HCT116 (cell line): Measurements from ENCODE around the gene PDE4D. TPM values are rescaled to one million over a fixed set of nuclear protein-coding genes. Genes with fewer than 3 reads are reported as not detected.

Experiments
- ATAC-seq: fragments of 200-7000 bp; cut with Tn5 transposase; 2 replicates; pipeline ENCODE4 v1.9.1; 2020; ENCODE audit warnings: mild to moderate bottlenecking, moderate library complexity
- BruUV-seq: library from RNA; stranded (reverse); fragments of 400-500 nt; replicated peaks from 2 replicates; lab custom pipeline; 2021; lab: Mats Ljungman, UMichigan
- CTCF ChIA-PET: fragments of 300-600 bp; sonication (Branson Sonifier 250); formaldehyde crosslinking; loops from one replicate; lab custom pipeline; 2021; ENCODE audit warnings: antibody characterized with exemption; lab: Charles Lee
- POLR2A ChIA-PET: fragments of 300-600, 350-600 bp; sonication (Branson Sonifier 250); formaldehyde crosslinking; loops from one replicate; lab custom pipeline; 2021; ENCODE audit warnings: antibody characterized with exemption; lab: Charles Lee
- RAD21 ChIA-PET, 2 experiments: fragments of 300-600 bp; sonication (Branson Sonifier 250); formaldehyde crosslinking; loops; one replicate each; lab custom pipeline; 2023; ENCODE audit warnings: low total read pairs in 2 of 2; ENCODE audit not compliant: uncharacterized antibody in 2 of 2, unreplicated experiment in 2 of 2, low non-redundant PET in 1 of 2; lab: Charles Lee
- DNase-seq: peaks from one replicate; pipeline ENCODE4 v3.0.0-alpha.2; 2010; ENCODE audit warnings: low read depth, low spot score
- H2AFZ ChIP-seq: fragments of 200-600 bp; shearing (Covaris generic), sonication (generic); 2 replicates; pipeline ENCODE4 v1.6.1; 2017; ENCODE audit warnings: low read depth, mixed run types, mixed read lengths, antibody characterized with exemption, low read length; ENCODE audit not compliant: poor library complexity, severe bottlenecking
- H3K27ac ChIP-seq: 2 replicates; pipeline ENCODE4 v1.5.1; 2012; ENCODE audit warnings: low read depth, low read length
- H3K27me3 ChIP-seq: fragments of 200-600 bp; sonication (generic); 2 replicates; pipeline ENCODE4 v1.6.1; 2016; ENCODE audit warnings: mixed run types, low read length, mixed read lengths; ENCODE audit not compliant: insufficient read depth
- H3K36me3 ChIP-seq, 2 experiments: fragments of 200-500 bp in 1 of 2; fragments of 200-600 bp in 1 of 2; sonication (Bioruptor generic) in 1 of 2; sonication (generic) in 1 of 2; 2 replicates each; pipeline versions ENCODE4 v1.5.1 to v1.6.1; 2014 to 2016; ENCODE audit warnings: low read length in 2 of 2, inconsistent platforms in 1 of 2, mixed read lengths in 1 of 2, mixed run types in 1 of 2; ENCODE audit not compliant: insufficient read depth in 2 of 2, control insufficient read depth in 1 of 2
- H3K4me1 ChIP-seq, 2 experiments: fragments of 200-600 bp in 1 of 2; sonication (generic) in 1 of 2; 2 replicates each; pipeline versions ENCODE4 v1.5.1 to v1.6.1; 2012 to 2017; ENCODE audit warnings: low read length in 2 of 2, inconsistent platforms in 1 of 2, mild to moderate bottlenecking in 1 of 2, mixed read lengths in 1 of 2, mixed run types in 1 of 2, moderate library complexity in 1 of 2; ENCODE audit not compliant: insufficient read depth in 2 of 2, control insufficient read depth in 1 of 2
- H3K4me2 ChIP-seq: fragments of 200-600 bp; sonication (generic); 2 replicates; pipeline ENCODE4 v1.6.1; 2017; ENCODE audit warnings: mixed run types, low read length, mixed read lengths
- H3K4me3 ChIP-seq, 2 experiments: fragments of 200-600 bp in 1 of 2; sonication (generic) in 1 of 2; replicated peaks in 1 of 2; 2 replicates each; pipeline ENCODE4 v1.5.1; 2011 to 2016; ENCODE audit warnings: low read length in 2 of 2, control low read depth in 1 of 2, low read depth in 1 of 2, mild to moderate bottlenecking in 1 of 2, mixed read lengths in 1 of 2, mixed run types in 1 of 2
- H3K79me2 ChIP-seq: fragments of 200-600 bp; sonication (generic); 2 replicates; pipeline ENCODE4 v1.6.1; 2017; ENCODE audit warnings: mild to moderate bottlenecking, mixed run types, low read length, moderate library complexity, mixed read lengths; ENCODE audit not compliant: insufficient read depth
- H3K9ac ChIP-seq: fragments of 200-600 bp; sonication (generic); 2 replicates; pipeline ENCODE4 v1.6.1; 2016; ENCODE audit warnings: low read length, mixed read lengths
- H3K9me2 ChIP-seq: fragments of 200-600 bp; sonication (generic), shearing (Covaris generic); 2 replicates; pipeline ENCODE4 v1.6.1; 2017; ENCODE audit warnings: mixed run types, mild to moderate bottlenecking, moderate library complexity; ENCODE audit not compliant: insufficient read depth
- H3K9me3 ChIP-seq, 2 experiments: fragments of 200-500 bp in 1 of 2; fragments of 200-600 bp in 1 of 2; sonication (Bioruptor generic) in 1 of 2; sonication (generic) in 1 of 2; 2 replicates each; pipeline ENCODE4 v1.6.1; 2014 to 2017; ENCODE audit warnings: low read length in 2 of 2, mixed read lengths in 2 of 2, inconsistent platforms in 1 of 2, low read depth in 1 of 2, mild to moderate bottlenecking in 1 of 2, mixed run types in 1 of 2, moderate library complexity in 1 of 2; ENCODE audit not compliant: control insufficient read depth in 1 of 2, insufficient read depth in 1 of 2
- H4K20me1 ChIP-seq: fragments of 200-600 bp; sonication (generic), shearing (Covaris generic); 2 replicates; pipeline ENCODE4 v1.6.1; 2017; ENCODE audit warnings: mixed run types, mild to moderate bottlenecking, moderate library complexity; ENCODE audit not compliant: insufficient read depth
- EGR1 ChIP-seq: IDR thresholded peaks from 2 replicates; pipeline ENCODE4 v1.6.1; 2012; ENCODE audit warnings: low read depth
- EZH2 ChIP-seq: fragments of 200-600 bp; sonication (generic); IDR thresholded peaks from 2 replicates; pipeline ENCODE4 v1.6.1; 2017; ENCODE audit warnings: antibody characterized with exemption, mixed run types
- EZH2phosphoT487 ChIP-seq: fragments of 200-600 bp; IDR thresholded peaks from 2 replicates; pipeline ENCODE4 v1.6.1; 2018; ENCODE audit warnings: antibody characterized with exemption, borderline replicate concordance
- POLR2AphosphoS5 ChIP-seq: IDR thresholded peaks from 2 replicates; pipeline ENCODE4 v1.6.1; 2011; ENCODE audit warnings: mild to moderate bottlenecking, low read depth, low read length, moderate library complexity
- ZNF274 ChIP-seq: fragments of 200-500 bp; sonication (Bioruptor generic); IDR thresholded peaks from 2 replicates; pipeline ENCODE4 v1.6.1; 2014; ENCODE audit warnings: mild to moderate bottlenecking, low read depth, low read length, inconsistent platforms
- intact Hi-C: fragments of 100-400 bp; cut with micrococcal nuclease; formaldehyde crosslinking; loops from 2 replicates; pipeline ENCODE4 v1.10.0; 2022
- total RNA-seq: library from RNA; stranded (reverse); gene quantifications from one replicate; pipeline ENCODE4 v1.2.1, GENCODE V29; 2021; ENCODE audit not compliant: unreplicated experiment
- TF ChIP-seq, protein P1 (sequence below): IDR thresholded peaks from 2 replicates; pipeline ENCODE4 v1.6.1; 2012
- TF ChIP-seq, protein P2 (sequence below): IDR thresholded peaks from 2 replicates; pipeline ENCODE4 v1.6.1; 2012; ENCODE audit warnings: low read depth

Gene PDE4D
- total RNA-seq, 1 experiment from 2014 or later, result 1.1 TPM

DNA sequence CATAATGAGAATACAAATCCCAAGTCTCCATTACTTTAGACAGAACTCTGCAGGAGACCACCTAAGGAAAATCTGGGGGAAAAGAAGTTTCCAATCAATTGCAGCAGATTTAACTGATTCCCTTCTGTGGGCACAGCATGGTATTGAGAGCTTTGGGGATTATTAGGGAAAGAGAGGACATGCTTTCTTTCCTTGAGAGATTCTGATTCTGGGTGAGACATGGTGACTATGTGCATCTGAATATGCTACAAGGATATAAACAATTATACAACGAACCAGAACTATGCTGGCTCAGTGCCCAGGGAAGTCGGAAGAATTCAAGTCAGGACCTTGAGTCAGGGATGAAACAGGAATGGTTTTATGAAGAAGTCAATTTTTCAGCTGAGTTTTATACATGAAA, 183.7 kb downstream of the PDE4D start:
- RAD21 ChIA-PET, result no interaction called here
- no peak overlapping the region for H2AFZ ChIP-seq
- no peak overlapping the region for H3K9ac ChIP-seq
- CTCF ChIA-PET, result no interaction called here
- H3K27ac ChIP-seq, result no peak overlapping the region
- BruUV-seq, result no TSS peak
- no peak for DNase-seq
- H3K4me3 ChIP-seq, result no peak overlapping the region
- POLR2A ChIA-PET, result no interaction called here
- intact Hi-C loops, result no loop called here
- no peaks in the 10 kb centered on the region for H3K9me2 ChIP-seq
- H3K79me2 ChIP-seq, result no peaks in the 10 kb centered on the region
- ATAC-seq, result no peak
- 0 out of 4 replicates have a peak, but pooled peaks cover 0 to 4% of the 10 kb centered on the region in 2 experiments for H3K9me3 ChIP-seq
- no peaks in the 10 kb centered on the region for H3K27me3 ChIP-seq
- no peak for TF ChIP-seq EZH2phosphoT487
- TF ChIP-seq, protein P1, sequence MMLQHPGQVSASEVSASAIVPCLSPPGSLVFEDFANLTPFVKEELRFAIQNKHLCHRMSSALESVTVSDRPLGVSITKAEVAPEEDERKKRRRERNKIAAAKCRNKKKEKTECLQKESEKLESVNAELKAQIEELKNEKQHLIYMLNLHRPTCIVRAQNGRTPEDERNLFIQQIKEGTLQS, result no peak
- no peak for TF ChIP-seq EZH2
- no peak for TF ChIP-seq ZNF274
- TF ChIP-seq EGR1, result no peak
- TF ChIP-seq POLR2AphosphoS5, result no peak
- TF ChIP-seq, protein P2, sequence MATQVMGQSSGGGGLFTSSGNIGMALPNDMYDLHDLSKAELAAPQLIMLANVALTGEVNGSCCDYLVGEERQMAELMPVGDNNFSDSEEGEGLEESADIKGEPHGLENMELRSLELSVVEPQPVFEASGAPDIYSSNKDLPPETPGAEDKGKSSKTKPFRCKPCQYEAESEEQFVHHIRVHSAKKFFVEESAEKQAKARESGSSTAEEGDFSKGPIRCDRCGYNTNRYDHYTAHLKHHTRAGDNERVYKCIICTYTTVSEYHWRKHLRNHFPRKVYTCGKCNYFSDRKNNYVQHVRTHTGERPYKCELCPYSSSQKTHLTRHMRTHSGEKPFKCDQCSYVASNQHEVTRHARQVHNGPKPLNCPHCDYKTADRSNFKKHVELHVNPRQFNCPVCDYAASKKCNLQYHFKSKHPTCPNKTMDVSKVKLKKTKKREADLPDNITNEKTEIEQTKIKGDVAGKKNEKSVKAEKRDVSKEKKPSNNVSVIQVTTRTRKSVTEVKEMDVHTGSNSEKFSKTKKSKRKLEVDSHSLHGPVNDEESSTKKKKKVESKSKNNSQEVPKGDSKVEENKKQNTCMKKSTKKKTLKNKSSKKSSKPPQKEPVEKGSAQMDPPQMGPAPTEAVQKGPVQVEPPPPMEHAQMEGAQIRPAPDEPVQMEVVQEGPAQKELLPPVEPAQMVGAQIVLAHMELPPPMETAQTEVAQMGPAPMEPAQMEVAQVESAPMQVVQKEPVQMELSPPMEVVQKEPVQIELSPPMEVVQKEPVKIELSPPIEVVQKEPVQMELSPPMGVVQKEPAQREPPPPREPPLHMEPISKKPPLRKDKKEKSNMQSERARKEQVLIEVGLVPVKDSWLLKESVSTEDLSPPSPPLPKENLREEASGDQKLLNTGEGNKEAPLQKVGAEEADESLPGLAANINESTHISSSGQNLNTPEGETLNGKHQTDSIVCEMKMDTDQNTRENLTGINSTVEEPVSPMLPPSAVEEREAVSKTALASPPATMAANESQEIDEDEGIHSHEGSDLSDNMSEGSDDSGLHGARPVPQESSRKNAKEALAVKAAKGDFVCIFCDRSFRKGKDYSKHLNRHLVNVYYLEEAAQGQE, result no peak
- no peaks in the 10 kb centered on the region for H3K36me3 ChIP-seq
- no peak overlapping the region for H3K4me2 ChIP-seq
- no peaks in the 10 kb centered on the region for H3K4me1 ChIP-seq
- H4K20me1 ChIP-seq, result no peaks in the 10 kb centered on the region
